ENCODE measurements around the gene TECPR1. TPM values are rescaled to one million over a fixed set of nuclear protein-coding genes. Genes with fewer than 3 reads are reported as not detected.

Gene TECPR1
- total RNA-seq, 4 donors from 2014 or later, result 16.1 to 32.4 (median 22.5) TPM

- TF ChIP-seq POLR2AphosphoS5 (IDR thresholded peaks at IDR 0.05) (no peak), CTCF (IDR thresholded peaks at IDR 0.05) (no peak), EP300 (IDR thresholded peaks at IDR 0.05) (no peak), POLR2A (IDR thresholded peaks at IDR 0.05; ENCODE audit: low read depth) (no peak)
- Histone ChIP-seq H3K36me3 (peaks cover 26 to 93% (median 83%) of the 10 kb centered on the region in 4 donors), H3K27me3 (no peaks in the 10 kb centered on the region), H3K9me3 (no peaks in the 10 kb centered on the region), H3K4me3 (no peak overlapping the region), H3K4me1 (no peaks in the 10 kb centered on the region), H3K27ac (replicated peaks in 1 of 4) (no peak overlapping the region)
- 94% methylated on average over 10 of the region's 11 CpGs for WGBS
- no peak for DNase-seq (ENCODE audit: extremely low spot score)
- intact Hi-C loops (cut with DNase I), result no loop called here
These were observed 16.1 kb downstream of the TECPR1 start for GRCh38 chr7:98235901-98236300.

GRCh38 chr7:98234429-98235147 lies 17.4 kb downstream of the TECPR1 start:
- 95% methylated on average over 10 of the region's 10 CpGs for WGBS
- Histone ChIP-seq H3K27ac (replicated peaks in 1 of 4) (no peak overlapping the region), H3K4me3 (no peak overlapping the region), H3K36me3 (peaks cover 25 to 87% (median 81%) of the 10 kb centered on the region in 4 donors), H3K4me1 (no peaks in the 10 kb centered on the region), H3K9me3 (no peaks in the 10 kb centered on the region), H3K27me3 (no peaks in the 10 kb centered on the region)
- no peak for DNase-seq (ENCODE audit: extremely low spot score)
- no peak for TF ChIP-seq POLR2AphosphoS5 (IDR thresholded peaks at IDR 0.05)
- TF ChIP-seq CTCF (IDR thresholded peaks at IDR 0.05), result no peak
- TF ChIP-seq EP300 (IDR thresholded peaks at IDR 0.05), result no peak
- TF ChIP-seq POLR2A (IDR thresholded peaks at IDR 0.05; ENCODE audit: low read depth), result no peak
- intact Hi-C loops (cut with DNase I), result no loop called here

GRCh38 chr7:98233219-98234070 lies 18.6 kb downstream of the TECPR1 start:
- Histone ChIP-seq H3K27me3 (no peaks in the 10 kb centered on the region), H3K36me3 (peaks cover 24 to 87% (median 80%) of the 10 kb centered on the region in 4 donors), H3K9me3 (no peaks in the 10 kb centered on the region), H3K4me1 (no peaks in the 10 kb centered on the region), H3K4me3 (no peak overlapping the region), H3K27ac (replicated peaks in 1 of 4) (no peak overlapping the region)
- 92% methylated on average over 27 of the region's 32 CpGs for WGBS
- no peak for TF ChIP-seq POLR2AphosphoS5 (IDR thresholded peaks at IDR 0.05)
- no peak for TF ChIP-seq POLR2A (IDR thresholded peaks at IDR 0.05; ENCODE audit: low read depth)
- no peak for DNase-seq (ENCODE audit: extremely low spot score)
- intact Hi-C loops (cut with DNase I), result no loop called here

GRCh38 chr7:98232799-98233198 lies 19.2 kb downstream of the TECPR1 start:
- Histone ChIP-seq H3K36me3 (peaks cover 18 to 87% (median 81%) of the 10 kb centered on the region in 4 donors), H3K27me3 (no peaks in the 10 kb centered on the region), H3K4me3 (no peak overlapping the region), H3K27ac (replicated peaks in 1 of 4) (no peak overlapping the region), H3K4me1 (no peaks in the 10 kb centered on the region), H3K9me3 (no peaks in the 10 kb centered on the region)
- no peak for DNase-seq (ENCODE audit: extremely low spot score)
- 88% methylated on average over 11 of the region's 16 CpGs for WGBS
- no peak for TF ChIP-seq EP300 (IDR thresholded peaks at IDR 0.05)
- TF ChIP-seq CTCF (IDR thresholded peaks at IDR 0.05), result no peak
- intact Hi-C loops (cut with DNase I), result no loop called here

- Histone ChIP-seq H3K36me3 (peaks cover 18 to 88% (median 83%) of the 10 kb centered on the region in 4 donors), H3K27me3 (no peaks in the 10 kb centered on the region), H3K4me3 (no peak overlapping the region), H3K4me1 (no peaks in the 10 kb centered on the region), H3K9me3 (no peaks in the 10 kb centered on the region), H3K27ac (replicated peaks in 1 of 4) (no peak overlapping the region)
- intact Hi-C loops (cut with DNase I), result no loop called here
- 96% methylated on average over 7 of the region's 8 CpGs for WGBS
- no peak for DNase-seq (ENCODE audit: extremely low spot score)
- TF ChIP-seq CTCF (IDR thresholded peaks at IDR 0.05) (no peak), EP300 (IDR thresholded peaks at IDR 0.05) (no peak), POLR2AphosphoS5 (IDR thresholded peaks at IDR 0.05) (no peak), POLR2A (IDR thresholded peaks at IDR 0.05; ENCODE audit: low read depth) (no peak)
These were observed 19.8 kb downstream of the TECPR1 start for GRCh38 chr7:98232263-98232585.
